H1 (cell line): ENCODE measurements around the gene SS18L1.

Source experiments
- EZH2 ChIP-seq: fragments of 200-600 bp; sonication (generic); IDR thresholded peaks from 2 replicates; pipeline ENCODE4 v1.7.1; 2012; ENCODE audit warnings: low read depth, mild to moderate bottlenecking, moderate library complexity, low read length, inconsistent platforms; ENCODE audit not compliant: severe bottlenecking
- POLR2A ChIP-seq, 2 experiments: IDR thresholded peaks; 1 replicate in 1 of 2; 2 replicates in 1 of 2; pipeline ENCODE4 v1.6.1; 2011; ENCODE audit warnings: low read depth in 2 of 2, low read length in 2 of 2, mild to moderate bottlenecking in 2 of 2; ENCODE audit errors: control extremely low read depth in 1 of 2
- TF ChIP-seq, protein P1 (sequence below), 3 experiments: IDR thresholded peaks; 1 replicate in 2 of 3; 2 replicates in 1 of 3; pipeline versions ENCODE4 v1.5.1 to v1.6.1; 2011; ENCODE audit warnings: low read length in 3 of 3, mild to moderate bottlenecking in 3 of 3, inconsistent platforms in 2 of 3, low read depth in 1 of 3, moderate library complexity in 1 of 3; ENCODE audit not compliant: insufficient read depth in 1 of 3; ENCODE audit errors: control extremely low read depth in 1 of 3

DNA sequence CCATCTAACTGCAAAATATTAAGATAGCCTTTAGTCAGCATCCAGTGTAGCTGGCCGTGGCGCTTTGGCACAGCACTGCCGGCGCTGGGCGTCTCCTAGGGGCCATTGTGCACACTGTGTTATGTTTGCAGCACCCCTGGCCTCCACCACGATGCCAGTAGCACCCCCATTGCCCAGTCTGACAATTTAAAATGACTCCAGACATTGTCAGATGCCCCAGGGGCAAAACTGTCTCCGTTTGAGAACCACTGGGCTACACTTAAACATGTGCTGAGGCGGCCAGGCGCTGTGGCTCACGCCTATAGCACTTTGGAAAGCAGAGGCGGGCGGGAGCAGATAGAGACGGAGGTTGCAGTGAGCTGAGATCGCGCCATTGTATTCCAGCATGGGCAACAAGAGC lies 33.3 kb downstream of the SS18L1 start:
- TF ChIP-seq, protein P1, sequence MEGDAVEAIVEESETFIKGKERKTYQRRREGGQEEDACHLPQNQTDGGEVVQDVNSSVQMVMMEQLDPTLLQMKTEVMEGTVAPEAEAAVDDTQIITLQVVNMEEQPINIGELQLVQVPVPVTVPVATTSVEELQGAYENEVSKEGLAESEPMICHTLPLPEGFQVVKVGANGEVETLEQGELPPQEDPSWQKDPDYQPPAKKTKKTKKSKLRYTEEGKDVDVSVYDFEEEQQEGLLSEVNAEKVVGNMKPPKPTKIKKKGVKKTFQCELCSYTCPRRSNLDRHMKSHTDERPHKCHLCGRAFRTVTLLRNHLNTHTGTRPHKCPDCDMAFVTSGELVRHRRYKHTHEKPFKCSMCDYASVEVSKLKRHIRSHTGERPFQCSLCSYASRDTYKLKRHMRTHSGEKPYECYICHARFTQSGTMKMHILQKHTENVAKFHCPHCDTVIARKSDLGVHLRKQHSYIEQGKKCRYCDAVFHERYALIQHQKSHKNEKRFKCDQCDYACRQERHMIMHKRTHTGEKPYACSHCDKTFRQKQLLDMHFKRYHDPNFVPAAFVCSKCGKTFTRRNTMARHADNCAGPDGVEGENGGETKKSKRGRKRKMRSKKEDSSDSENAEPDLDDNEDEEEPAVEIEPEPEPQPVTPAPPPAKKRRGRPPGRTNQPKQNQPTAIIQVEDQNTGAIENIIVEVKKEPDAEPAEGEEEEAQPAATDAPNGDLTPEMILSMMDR (IDR thresholded peaks at IDR 0.05; ENCODE audit: control extremely low read depth in 1 of 3, insufficient read depth in 1 of 3, low read depth in 1 of 3, low read length in 3 of 3), result no peak
- TF ChIP-seq POLR2A (IDR thresholded peaks at IDR 0.05; ENCODE audit: control extremely low read depth in 1 of 2, low read depth in 2 of 2, low read length in 2 of 2) (no peak), EZH2 (no peak)
